ENCODE data around the gene GRID2.
"Not testable (repeated sequence)": the region's sequence is repeated elsewhere in the genome, so short reads cannot be mapped to it uniquely, and the experiment has no call there.

The GRID2 gene

DNA sequence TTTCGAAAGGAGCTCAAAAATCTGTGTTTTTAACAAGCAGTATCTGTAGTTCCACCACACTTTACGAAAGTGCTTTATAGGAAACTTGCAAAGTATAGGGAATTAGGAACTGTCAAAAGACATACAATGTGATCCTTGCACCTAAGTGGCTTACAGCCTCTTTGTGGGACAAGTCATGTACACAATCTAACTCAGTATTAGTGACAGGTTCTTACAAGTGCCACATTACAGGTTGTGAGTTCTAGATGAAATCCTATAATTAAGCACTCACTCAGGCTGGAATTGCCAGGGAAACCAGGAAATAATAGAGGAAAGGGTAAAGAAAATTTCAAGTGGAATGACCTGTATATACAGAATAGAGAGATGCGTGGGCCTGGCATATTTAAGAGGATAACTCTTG is 957.4 kb downstream of the GRID2 start:
- TF ChIP-seq ZFX (IDR thresholded peaks at IDR 0.05) = no peak
- TF ChIP-seq, protein P1, sequence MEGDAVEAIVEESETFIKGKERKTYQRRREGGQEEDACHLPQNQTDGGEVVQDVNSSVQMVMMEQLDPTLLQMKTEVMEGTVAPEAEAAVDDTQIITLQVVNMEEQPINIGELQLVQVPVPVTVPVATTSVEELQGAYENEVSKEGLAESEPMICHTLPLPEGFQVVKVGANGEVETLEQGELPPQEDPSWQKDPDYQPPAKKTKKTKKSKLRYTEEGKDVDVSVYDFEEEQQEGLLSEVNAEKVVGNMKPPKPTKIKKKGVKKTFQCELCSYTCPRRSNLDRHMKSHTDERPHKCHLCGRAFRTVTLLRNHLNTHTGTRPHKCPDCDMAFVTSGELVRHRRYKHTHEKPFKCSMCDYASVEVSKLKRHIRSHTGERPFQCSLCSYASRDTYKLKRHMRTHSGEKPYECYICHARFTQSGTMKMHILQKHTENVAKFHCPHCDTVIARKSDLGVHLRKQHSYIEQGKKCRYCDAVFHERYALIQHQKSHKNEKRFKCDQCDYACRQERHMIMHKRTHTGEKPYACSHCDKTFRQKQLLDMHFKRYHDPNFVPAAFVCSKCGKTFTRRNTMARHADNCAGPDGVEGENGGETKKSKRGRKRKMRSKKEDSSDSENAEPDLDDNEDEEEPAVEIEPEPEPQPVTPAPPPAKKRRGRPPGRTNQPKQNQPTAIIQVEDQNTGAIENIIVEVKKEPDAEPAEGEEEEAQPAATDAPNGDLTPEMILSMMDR (conservative IDR thresholded peaks at IDR 0.05) = no peak
- H3K27ac ChIP-seq = no peak overlapping the region

DNA sequence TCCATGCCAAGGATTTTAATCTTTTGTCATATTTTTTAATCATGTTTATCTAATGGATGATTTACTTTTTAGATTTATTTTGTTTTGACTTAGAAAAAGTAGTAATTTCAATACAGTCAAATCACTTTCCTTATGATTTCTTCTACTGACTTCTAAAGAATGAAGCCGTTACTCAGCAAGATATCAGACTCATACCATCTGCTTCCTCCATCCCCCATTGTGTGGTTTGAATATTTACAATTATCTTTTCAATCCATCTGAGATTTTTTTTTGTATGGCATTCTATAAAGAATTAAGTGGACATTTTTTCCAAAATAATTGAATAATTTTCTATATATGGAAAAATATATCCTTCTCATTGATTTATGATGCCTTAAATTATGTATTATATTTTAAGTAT is 959.4 kb downstream of the GRID2 start:
- no peak overlapping the region for H3K27ac ChIP-seq
- TF ChIP-seq, protein P1 (conservative IDR thresholded peaks at IDR 0.05) = no peak
- no peak for TF ChIP-seq ZFX (IDR thresholded peaks at IDR 0.05)

DNA sequence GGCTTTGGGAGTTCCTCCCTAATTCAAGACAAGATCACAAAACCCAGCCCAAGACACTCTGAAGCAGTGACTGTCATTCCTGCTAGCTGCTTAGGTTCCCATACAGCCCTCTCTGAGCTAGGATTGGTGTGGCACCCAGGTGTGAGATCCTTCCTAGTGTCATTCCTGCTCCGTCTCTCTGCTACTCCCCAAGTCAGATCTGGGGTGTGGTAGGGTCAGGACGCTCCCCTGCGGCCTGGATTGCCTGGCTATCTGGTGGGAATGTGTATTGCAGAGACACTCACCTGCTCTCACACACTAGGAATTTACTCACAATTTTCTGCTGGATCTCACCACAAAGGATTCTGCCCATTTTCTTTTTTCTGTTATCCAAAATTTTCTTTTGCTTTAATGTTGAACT is 964.0 kb downstream of the GRID2 start:
- no peak overlapping the region for H3K27ac ChIP-seq
- TF ChIP-seq ZFX (IDR thresholded peaks at IDR 0.05) = no peak
- TF ChIP-seq, protein P1 (conservative IDR thresholded peaks at IDR 0.05) = no peak

DNA sequence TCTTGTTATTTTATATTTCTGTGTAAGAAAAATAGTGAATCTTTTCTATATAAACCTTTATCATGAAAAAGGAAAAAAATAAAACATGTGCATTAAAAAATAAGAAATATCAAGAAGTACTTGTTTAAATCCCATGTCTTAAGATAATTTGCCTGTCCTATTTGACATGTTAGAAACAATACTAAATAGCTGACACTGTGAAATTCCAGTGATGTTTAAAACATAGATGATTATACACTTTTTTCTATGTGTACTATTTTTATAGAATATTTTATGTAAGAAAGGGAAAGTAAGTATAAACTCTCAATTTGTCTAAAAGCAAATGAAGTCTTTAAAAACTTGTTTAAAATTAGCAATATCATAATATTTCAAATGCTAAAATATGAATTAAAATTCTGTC is 981.6 kb downstream of the GRID2 start:
- TF ChIP-seq, protein P1 (conservative IDR thresholded peaks at IDR 0.05) = no peak
- TF ChIP-seq ZFX (IDR thresholded peaks at IDR 0.05) = no peak
- no peak overlapping the region for H3K27ac ChIP-seq

DNA sequence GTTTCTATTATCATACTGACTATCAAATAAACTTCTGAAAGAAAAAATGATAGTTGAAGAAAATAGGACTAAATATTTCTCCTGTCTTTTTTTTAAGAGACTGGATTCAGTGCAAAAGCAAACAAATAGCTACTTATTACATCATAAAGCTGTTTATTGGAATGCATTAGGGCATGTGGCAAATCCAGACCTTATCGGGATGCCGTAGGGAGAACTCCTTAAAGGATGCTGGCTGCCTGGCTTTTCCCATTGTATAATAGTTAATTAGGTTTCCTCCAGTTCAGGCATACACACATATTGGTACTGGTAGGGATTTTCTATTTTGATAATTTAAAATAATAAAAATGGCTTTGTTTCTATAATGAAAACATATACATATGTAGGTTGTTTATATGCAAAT is 985.5 kb downstream of the GRID2 start:
- TF ChIP-seq, protein P1 (conservative IDR thresholded peaks at IDR 0.05) = no peak
- no peak for TF ChIP-seq ZFX (IDR thresholded peaks at IDR 0.05)
- no peak overlapping the region for H3K27ac ChIP-seq

DNA sequence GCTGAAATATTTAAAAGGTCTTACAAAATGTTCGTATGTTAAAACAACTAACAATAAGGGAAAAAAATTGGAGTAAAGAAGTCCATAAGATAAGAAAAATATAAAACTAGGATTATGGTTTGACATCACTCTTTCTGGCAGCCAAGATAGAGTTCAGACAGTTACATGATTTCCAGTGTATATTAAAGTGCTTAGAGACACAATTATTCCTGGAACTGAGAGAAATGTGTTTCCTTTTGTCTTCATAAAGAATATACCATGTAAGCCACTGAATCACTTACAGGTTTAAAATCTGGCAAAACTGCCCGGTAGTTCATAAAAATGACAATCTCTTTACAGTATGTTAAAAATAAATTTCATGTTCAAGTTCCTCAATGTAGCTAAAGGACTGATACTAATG is 986.1 kb downstream of the GRID2 start:
- H3K27ac ChIP-seq = no peak overlapping the region
- TF ChIP-seq ZFX (IDR thresholded peaks at IDR 0.05) = no peak
- TF ChIP-seq, protein P1 (conservative IDR thresholded peaks at IDR 0.05) = no peak

DNA sequence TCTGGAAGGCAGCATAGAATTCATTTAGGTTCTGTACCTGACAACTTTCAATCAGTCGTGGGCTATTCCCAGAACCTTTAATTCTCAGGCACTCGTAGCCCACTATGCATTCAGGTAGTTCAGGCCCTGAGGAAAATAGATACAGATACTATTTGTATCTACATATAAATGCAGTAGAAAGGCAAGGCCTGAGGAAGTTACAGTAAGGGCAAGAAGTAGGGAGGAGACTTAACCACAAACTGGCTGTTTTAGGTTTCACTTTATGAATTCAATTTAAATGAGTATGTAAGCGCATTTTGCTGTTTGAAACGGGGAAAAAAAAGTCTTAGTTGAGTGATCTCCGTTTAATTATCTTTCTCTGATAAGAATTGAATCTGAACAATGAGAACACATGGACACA is 995.4 kb downstream of the GRID2 start:
- no peak for TF ChIP-seq ZFX (IDR thresholded peaks at IDR 0.05)
- TF ChIP-seq, protein P1 (conservative IDR thresholded peaks at IDR 0.05) = no peak
- H3K27ac ChIP-seq = no peak overlapping the region

DNA sequence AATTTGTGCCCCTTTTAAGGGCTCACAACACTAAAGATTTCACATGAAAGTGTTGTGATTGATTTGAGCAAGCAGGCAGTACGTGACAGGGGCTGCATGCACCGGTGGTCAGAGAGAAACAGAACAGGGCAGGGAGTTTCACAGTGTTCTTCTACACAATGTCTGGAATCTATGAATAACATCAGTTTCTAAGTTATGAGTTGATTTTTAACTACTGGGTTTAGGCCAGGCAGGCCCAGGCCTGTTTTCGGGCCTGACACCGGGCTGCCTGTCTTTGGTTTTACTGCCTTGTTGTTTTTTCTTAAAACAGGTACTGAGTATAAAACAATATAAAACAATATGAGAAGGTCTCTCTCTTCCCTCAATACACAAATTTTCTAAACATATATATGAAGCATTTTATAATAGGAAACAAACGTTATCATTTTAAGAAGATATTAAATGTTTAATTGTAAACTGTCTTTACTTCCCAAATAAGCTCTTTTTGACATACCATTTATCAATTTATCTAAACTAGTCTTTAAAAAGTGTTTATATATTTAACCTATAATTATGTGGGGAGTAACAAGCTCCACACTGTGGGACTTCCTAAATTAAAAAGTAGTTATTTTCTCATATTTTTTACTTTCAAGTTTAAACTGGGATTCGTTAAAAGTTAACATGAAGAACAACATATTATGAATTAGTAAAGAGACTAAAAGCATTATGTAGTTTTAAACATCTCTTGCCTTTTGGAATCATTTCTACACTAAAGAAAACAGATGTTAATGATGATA is 997.2 kb downstream of the GRID2 start:
- H3K27ac ChIP-seq = not testable (repeated sequence)
